Measurements from ENCODE around the gene FBXO40.

FBXO40 gene

GRCh38 chr3:121663171-121663847 lies 70.1 kb downstream of the FBXO40 start:
- no peaks in the 10 kb centered on the region for H4K20me1 ChIP-seq (ENCODE audit: insufficient read depth)
- no peak overlapping the region for H3K4me2 ChIP-seq
- H2AFZ ChIP-seq (ENCODE audit: low read depth), result no peak overlapping the region
- no peak overlapping the region for H3K27ac ChIP-seq
- H3K79me2 ChIP-seq (ENCODE audit: insufficient read depth, low read depth), result peaks cover 18% of the 10 kb centered on the region
- H3K36me3 ChIP-seq (ENCODE audit: insufficient read depth), result peaks cover 5% of the 10 kb centered on the region; the same call in 1 of the 2 replicates
- no peak overlapping the region for H3K4me3 ChIP-seq (IDR thresholded peaks at IDR 0.05; ENCODE audit: insufficient read depth, low read depth, low read length)
- no peak for TF ChIP-seq CTCF (conservative IDR thresholded peaks at IDR 0.05; ENCODE audit: low read depth, low read length)
- no peak overlapping the region for H3K9ac ChIP-seq
- peaks cover 21% of the 10 kb centered on the region for H3K4me1 ChIP-seq (ENCODE audit: low read depth, poor library complexity, severe bottlenecking)
- H3K27me3 ChIP-seq (ENCODE audit: insufficient read depth, low read depth), result no peaks in the 10 kb centered on the region

GRCh38 chr3:121665488-121665887 lies 72.3 kb downstream of the FBXO40 start:
- Histone ChIP-seq H3K9ac (no peak overlapping the region), H2AFZ (ENCODE audit: low read depth) (no peak overlapping the region), H3K36me3 (ENCODE audit: insufficient read depth) (peaks cover 5% of the 10 kb centered on the region; the same call in 1 of the 2 replicates), H3K27me3 (ENCODE audit: insufficient read depth, low read depth) (no peaks in the 10 kb centered on the region), H3K4me3 (IDR thresholded peaks at IDR 0.05; ENCODE audit: insufficient read depth, low read depth, low read length) (no peak overlapping the region), H3K4me1 (ENCODE audit: low read depth, poor library complexity, severe bottlenecking) (peaks cover 8% of the 10 kb centered on the region), H3K4me2 (no peak overlapping the region), H3K79me2 (ENCODE audit: insufficient read depth, low read depth) (no peaks in the 10 kb centered on the region), H3K27ac (no peak overlapping the region), H4K20me1 (ENCODE audit: insufficient read depth) (no peaks in the 10 kb centered on the region)
- no peak for TF ChIP-seq CTCF (conservative IDR thresholded peaks at IDR 0.05; ENCODE audit: low read depth, low read length)

DNA sequence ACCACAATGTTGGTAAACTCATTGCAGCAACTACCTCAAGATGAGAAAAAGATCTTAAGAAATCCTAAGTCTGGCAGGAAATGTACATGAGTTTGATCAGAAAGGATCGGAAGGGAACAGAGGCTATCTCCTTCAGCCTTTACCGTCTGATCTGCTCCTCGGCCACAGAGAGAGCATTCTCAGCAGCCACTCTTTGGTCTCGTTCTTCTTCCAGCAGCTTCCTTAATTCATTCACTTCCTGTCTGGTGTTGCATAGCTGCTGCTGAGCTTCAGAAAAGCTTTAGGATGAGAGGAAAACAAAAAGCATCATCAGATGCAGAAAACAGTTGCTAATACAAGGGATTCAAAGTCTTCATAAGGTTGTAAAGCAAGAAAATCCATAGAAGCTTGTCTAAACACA lies 74.2 kb downstream of the FBXO40 start:
- no peak overlapping the region for H3K4me2 ChIP-seq
- no peak for TF ChIP-seq CTCF (conservative IDR thresholded peaks at IDR 0.05; ENCODE audit: low read depth, low read length)
- no peak overlapping the region for H3K4me3 ChIP-seq (IDR thresholded peaks at IDR 0.05; ENCODE audit: insufficient read depth, low read depth, low read length)
- no peaks in the 10 kb centered on the region for H3K27me3 ChIP-seq (ENCODE audit: insufficient read depth, low read depth)
- no peak overlapping the region for H2AFZ ChIP-seq (ENCODE audit: low read depth)
- no peaks in the 10 kb centered on the region for H4K20me1 ChIP-seq (ENCODE audit: insufficient read depth)
- no peak overlapping the region for H3K27ac ChIP-seq
- no peaks in the 10 kb centered on the region for H3K4me1 ChIP-seq (ENCODE audit: low read depth, poor library complexity, severe bottlenecking)
- H3K36me3 ChIP-seq (ENCODE audit: insufficient read depth), result peaks cover 5% of the 10 kb centered on the region; the same call in 1 of the 2 replicates
- no peak overlapping the region for H3K9ac ChIP-seq
- H3K79me2 ChIP-seq (ENCODE audit: insufficient read depth, low read depth), result no peaks in the 10 kb centered on the region

GRCh38 chr3:121670676-121671075 lies 77.5 kb downstream of the FBXO40 start:
- no peaks in the 10 kb centered on the region for H3K27me3 ChIP-seq (ENCODE audit: insufficient read depth, low read depth)
- H3K27ac ChIP-seq, result no peak overlapping the region
- no peak overlapping the region for H3K4me2 ChIP-seq
- H3K79me2 ChIP-seq (ENCODE audit: insufficient read depth, low read depth), result no peaks in the 10 kb centered on the region
- H4K20me1 ChIP-seq (ENCODE audit: insufficient read depth), result no peaks in the 10 kb centered on the region
- no peak for TF ChIP-seq CTCF (conservative IDR thresholded peaks at IDR 0.05; ENCODE audit: low read depth, low read length)
- peaks cover 9% of the 10 kb centered on the region; the same call in 1 of the 2 replicates for H3K36me3 ChIP-seq (ENCODE audit: insufficient read depth)
- no peak overlapping the region for H3K9ac ChIP-seq
- no peak overlapping the region for H2AFZ ChIP-seq (ENCODE audit: low read depth)
- H3K4me1 ChIP-seq (ENCODE audit: low read depth, poor library complexity, severe bottlenecking), result no peaks in the 10 kb centered on the region
- no peak overlapping the region for H3K4me3 ChIP-seq (IDR thresholded peaks at IDR 0.05; ENCODE audit: insufficient read depth, low read depth, low read length)

Measured in KMS-11 (cell line).